MCF 10A (cell line): ENCODE data around the gene PTPRG. TPM values are rescaled to one million over a fixed set of nuclear protein-coding genes. Genes with fewer than 3 reads are reported as not detected.
"Not testable (repeated sequence)": the region's sequence is repeated elsewhere in the genome, so short reads cannot be mapped to it uniquely, and the experiment has no call there.

Experiments
- BruUV-seq: library from RNA; stranded (reverse); fragments of 400-500 nt; replicated peaks from 2 replicates; lab custom pipeline; 2021; lab: Mats Ljungman, UMichigan
- CTCF ChIA-PET: fragments of 300-600 bp; sonication (Branson Sonifier 250); formaldehyde crosslinking; extraction: SDS; loops from one replicate; lab custom pipeline; 2021; ENCODE audit warnings: antibody characterized with exemption, inconsistent platforms; lab: Yijun Ruan, JAX
- POLR2A ChIA-PET: fragments of 300-600, 350-650 bp; sonication (Branson Sonifier 250); formaldehyde crosslinking; extraction: SDS; loops from one replicate; lab custom pipeline; 2020; ENCODE audit warnings: antibody characterized with exemption, inconsistent platforms; lab: Yijun Ruan, JAX
- DNase-seq: peaks from one replicate; pipeline ENCODE4 v3.0.0-alpha.2; 2018; ENCODE audit not compliant: unreplicated experiment
- H3K27ac Mint-ChIP-seq: one replicate; pipeline ENCODE4 v1.8.0; 2022; ENCODE audit warnings: mild to moderate bottlenecking, low read depth, mixed read lengths; ENCODE audit not compliant: unreplicated experiment
- H3K27me3 Mint-ChIP-seq: one replicate; pipeline ENCODE4 v1.8.0; 2022; ENCODE audit warnings: mixed read lengths; ENCODE audit not compliant: insufficient read depth, unreplicated experiment
- H3K36me3 Mint-ChIP-seq: one replicate; pipeline ENCODE4 v1.8.0; 2022; ENCODE audit warnings: mild to moderate bottlenecking, moderate library complexity, mixed read lengths; ENCODE audit not compliant: insufficient read depth, unreplicated experiment
- H3K4me1 Mint-ChIP-seq: one replicate; pipeline ENCODE4 v1.8.0; 2022; ENCODE audit warnings: mixed read lengths; ENCODE audit not compliant: insufficient read depth, unreplicated experiment
- H3K4me3 Mint-ChIP-seq: one replicate; pipeline ENCODE4 v1.8.0; 2022; ENCODE audit warnings: mild to moderate bottlenecking, moderate library complexity, mixed read lengths; ENCODE audit not compliant: unreplicated experiment
- H3K9me3 Mint-ChIP-seq: one replicate; pipeline ENCODE4 v1.8.0; 2022; ENCODE audit warnings: mixed read lengths; ENCODE audit not compliant: unreplicated experiment
- CTCF ChIP-seq: fragments of 200-600 bp; IDR thresholded peaks from one replicate; pipeline ENCODE4 v1.8.0; 2022; ENCODE audit warnings: antibody characterized with exemption, mild to moderate bottlenecking; ENCODE audit not compliant: unreplicated experiment
- intact Hi-C: fragments of 100-400 bp; cut with micrococcal nuclease; formaldehyde crosslinking; loops from 2 replicates; pipeline ENCODE4 v1.14.1; 2022
- total RNA-seq: library from RNA; stranded (reverse); gene quantifications from 2 replicates; pipeline ENCODE4 v1.2.3, GENCODE V29; 2022

PTPRG gene
- total RNA-seq, 1 experiment from 2014 or later, result 54.5 TPM

- intact Hi-C loops, result no loop called here
- no TSS peak for BruUV-seq
- TF ChIP-seq CTCF, result no peak
- Mint-ChIP-seq H3K27ac (no peak overlapping the region), H3K36me3 (peaks cover 12% of the 10 kb centered on the region), H3K4me1 (peaks cover 17% of the 10 kb centered on the region), H3K27me3 (no peaks in the 10 kb centered on the region), H3K4me3 (no peak overlapping the region), H3K9me3 (no peaks in the 10 kb centered on the region)
- POLR2A ChIA-PET, result no interaction called here
- CTCF ChIA-PET, result no interaction called here
- no peak for DNase-seq
Measured at GRCh38 chr3:61812517-61812916, 251.1 kb downstream of the PTPRG start.

- intact Hi-C loops, result no loop called here
- H3K36me3 Mint-ChIP-seq, result peaks cover 17% of the 10 kb centered on the region
- POLR2A ChIA-PET, result no interaction called here
- CTCF ChIA-PET, result interaction anchor here (0.6 kb wide), 1 partner anchor 271 kb away, joined by 5 read pairs; no protein-coding TSS in a partner anchor
- H3K27ac Mint-ChIP-seq, result no peak overlapping the region
- H3K4me3 Mint-ChIP-seq, result no peak overlapping the region
- BruUV-seq, result no TSS peak
- no peaks in the 10 kb centered on the region for H3K27me3 Mint-ChIP-seq
- DNase-seq, result no peak
- peaks cover 22% of the 10 kb centered on the region for H3K4me1 Mint-ChIP-seq
- no peak for TF ChIP-seq CTCF
- no peaks in the 10 kb centered on the region for H3K9me3 Mint-ChIP-seq
Measured at GRCh38 chr3:61813636-61814035, 252.3 kb downstream of the PTPRG start.

- CTCF ChIA-PET, result interaction anchor here (0.5 to 0.6 kb wide), 3 partner anchors 20 to 1668 kb away, joined by 3 read pairs; no protein-coding TSS in a partner anchor
- intact Hi-C loops, result no loop called here
- Mint-ChIP-seq H3K4me3 (no peak overlapping the region), H3K9me3 (no peaks in the 10 kb centered on the region), H3K4me1 (peaks cover 31% of the 10 kb centered on the region), H3K27me3 (no peaks in the 10 kb centered on the region), H3K27ac (no peak overlapping the region), H3K36me3 (peaks cover 18% of the 10 kb centered on the region)
- no peak for TF ChIP-seq CTCF
- no peak for DNase-seq
- no TSS peak for BruUV-seq
- POLR2A ChIA-PET, result interaction anchor here (0.6 kb wide), 1 partner anchor 26 kb away, joined by 3 read pairs; no protein-coding TSS in a partner anchor
Measured at GRCh38 chr3:61814674-61815073, 253.3 kb downstream of the PTPRG start.

GRCh38 chr3:61816304-61816703 lies 254.9 kb downstream of the PTPRG start:
- CTCF ChIA-PET, result interaction anchor here (0.6 to 0.9 kb wide), 2 partner anchors 385 to 400 kb away, joined by 3 to 4 read pairs; no protein-coding TSS in a partner anchor
- H3K4me3 Mint-ChIP-seq, H3K27me3 Mint-ChIP-seq, BruUV-seq, H3K9me3 Mint-ChIP-seq, intact Hi-C loops, DNase-seq, POLR2A ChIA-PET, H3K27ac Mint-ChIP-seq: not testable (repeated sequence)
- peaks cover 13% of the 10 kb centered on the region for H3K36me3 Mint-ChIP-seq
- H3K4me1 Mint-ChIP-seq, result peaks cover 26% of the 10 kb centered on the region
